Measurements from ENCODE around the gene RAB3GAP1. TPM values are rescaled to one million over a fixed set of nuclear protein-coding genes. Genes with fewer than 3 reads are reported as not detected.

Gene RAB3GAP1
- polyA plus RNA-seq, 1 of the 3 experiments (the other 2 are of a cell fraction) = 10.9 TPM

- no peak for TF ChIP-seq CTCF (IDR thresholded peaks at IDR 0.05)
These were observed 14.6 kb downstream of the RAB3GAP1 start (continued) for GRCh38 chr2:135066710-135067109.

- Histone ChIP-seq H2AFZ (ENCODE audit: low read depth) (no peak overlapping the region), H3K27ac (ENCODE audit: low read depth in 2 of 2, low read length in 1 of 2) (no peak overlapping the region), H3K9me2 (no peaks in the 10 kb centered on the region), H3K27me3 (ENCODE audit: insufficient read depth) (no peaks in the 10 kb centered on the region), H3F3A (replicated peaks; ENCODE audit: insufficient read depth) (peaks cover 10% of the 10 kb centered on the region), H4K20me1 (ENCODE audit: insufficient read depth) (0 out of 2 replicates have a peak, but pooled peaks cover 3% of the 10 kb centered on the region), H3K4me1 (ENCODE audit: control insufficient read depth in 1 of 2, insufficient read depth in 2 of 2, low read depth in 1 of 2, low read length in 1 of 2) (no peaks in the 10 kb centered on the region), H3K79me2 (ENCODE audit: insufficient read depth) (peaks cover 92% of the 10 kb centered on the region), H3K36me3 (replicated peaks in 1 of 2; ENCODE audit: control insufficient read depth in 1 of 2, insufficient read depth in 2 of 2, low read length in 1 of 2) (peaks cover 3 to 50% of the 10 kb centered on the region in 2 experiments), H3K4me2 (no peak overlapping the region), H3K9me3 (peaks cover 19% of the 10 kb centered on the region), H3K9ac (no peak overlapping the region), H3K4me3 (ENCODE audit: low read depth in 2 of 2, low read length in 1 of 2) (no peak overlapping the region)
- 94% methylated on average over 3 of the region's 3 CpGs for WGBS (ENCODE audit: low lambda C conversion rate)
- ChIA-PET POLR2A (no interaction called here), CTCF (no interaction called here)
- no peak for TF ChIP-seq YY1 (IDR thresholded peaks at IDR 0.05; ENCODE audit: low read depth)
- no peak for TF ChIP-seq MXI1 (IDR thresholded peaks at IDR 0.05; ENCODE audit: low read depth, low read length)
- no peak for TF ChIP-seq USF1 (IDR thresholded peaks at IDR 0.05; ENCODE audit: borderline replicate concordance, low read depth)
- no peak for TF ChIP-seq GABPA (IDR thresholded peaks at IDR 0.05; ENCODE audit: low read depth)
- TF ChIP-seq NFIC (IDR thresholded peaks at IDR 0.05; ENCODE audit: borderline replicate concordance) = no peak
- TF ChIP-seq POLR2AphosphoS5 (IDR thresholded peaks at IDR 0.05; ENCODE audit: low read depth, low read length) = no peak
- no peak for DNase-seq
These were observed 20.3 kb downstream of the RAB3GAP1 start for GRCh38 chr2:135072125-135072997.

- Histone ChIP-seq H2AFZ (ENCODE audit: low read depth) (no peak overlapping the region), H3K9me3 (peaks cover 19% of the 10 kb centered on the region), H3K79me2 (ENCODE audit: insufficient read depth) (peaks cover 89% of the 10 kb centered on the region), H3K4me3 (ENCODE audit: low read depth in 2 of 2, low read length in 1 of 2) (no peak overlapping the region), H4K20me1 (ENCODE audit: insufficient read depth) (0 out of 2 replicates have a peak, but pooled peaks cover 3% of the 10 kb centered on the region), H3K36me3 (replicated peaks in 1 of 2; ENCODE audit: control insufficient read depth in 1 of 2, insufficient read depth in 2 of 2, low read length in 1 of 2) (peaks cover under 1 to 58% of the 10 kb centered on the region in 2 experiments), H3K4me1 (ENCODE audit: control insufficient read depth in 1 of 2, insufficient read depth in 2 of 2, low read depth in 1 of 2, low read length in 1 of 2) (no peaks in the 10 kb centered on the region), H3K9ac (no peak overlapping the region), H3F3A (replicated peaks; ENCODE audit: insufficient read depth) (peaks cover 15% of the 10 kb centered on the region), H3K4me2 (no peak overlapping the region), H3K27ac (ENCODE audit: low read depth in 2 of 2, low read length in 1 of 2) (no peak overlapping the region), H3K27me3 (ENCODE audit: insufficient read depth) (no peaks in the 10 kb centered on the region), H3K9me2 (0 out of 2 replicates have a peak, but pooled peaks cover 3% of the 10 kb centered on the region)
- DNase-seq = no peak
- TF ChIP-seq MEF2A (IDR thresholded peaks at IDR 0.05; ENCODE audit: borderline replicate concordance, low read depth) = no peak
- ChIA-PET POLR2A (no interaction called here), CTCF (no interaction called here)
- 100% methylated on average over 3 of the region's 3 CpGs for WGBS (ENCODE audit: low lambda C conversion rate)
These were observed 22.1 kb downstream of the RAB3GAP1 start for GRCh38 chr2:135074216-135074615.

Measured in SK-N-SH (cell line).